HG02970 (cell line): Measurements from ENCODE around the gene DNAH14.

Experiments used
- ATAC-seq: cut with Tn5 transposase; IDR thresholded peaks from one replicate; pipeline ENCODE4 v1.9.1; 2021; ENCODE audit warnings: mild to moderate bottlenecking, moderate library complexity, moderate number of reproducible peaks; ENCODE audit not compliant: unreplicated experiment, low FRiP score

Gene DNAH14

GRCh38 chr1:225422795-225423517 is 493.5 kb downstream of the DNAH14 start:
- no peak for ATAC-seq

- ATAC-seq: no peak
Observed at GRCh38 chr1:225423518-225423855, 494.0 kb downstream of the DNAH14 start.

- no peak for ATAC-seq
Observed at GRCh38 chr1:225424562-225425200, 495.2 kb downstream of the DNAH14 start.

- ATAC-seq: no peak
Observed at GRCh38 chr1:225425201-225425786, 495.8 kb downstream of the DNAH14 start.

- no peak for ATAC-seq
Observed at GRCh38 chr1:225426395-225427234, 497.1 kb downstream of the DNAH14 start.

GRCh38 chr1:225427235-225428067 is 498.0 kb downstream of the DNAH14 start, which contains the start of gene LBR:
TSS of gene LBR (minus strand) at chr1:225428038. CDS start at chr1:225424075, 3,963 bp downstream.
- peak; percentile 47 for ATAC-seq

DNA sequence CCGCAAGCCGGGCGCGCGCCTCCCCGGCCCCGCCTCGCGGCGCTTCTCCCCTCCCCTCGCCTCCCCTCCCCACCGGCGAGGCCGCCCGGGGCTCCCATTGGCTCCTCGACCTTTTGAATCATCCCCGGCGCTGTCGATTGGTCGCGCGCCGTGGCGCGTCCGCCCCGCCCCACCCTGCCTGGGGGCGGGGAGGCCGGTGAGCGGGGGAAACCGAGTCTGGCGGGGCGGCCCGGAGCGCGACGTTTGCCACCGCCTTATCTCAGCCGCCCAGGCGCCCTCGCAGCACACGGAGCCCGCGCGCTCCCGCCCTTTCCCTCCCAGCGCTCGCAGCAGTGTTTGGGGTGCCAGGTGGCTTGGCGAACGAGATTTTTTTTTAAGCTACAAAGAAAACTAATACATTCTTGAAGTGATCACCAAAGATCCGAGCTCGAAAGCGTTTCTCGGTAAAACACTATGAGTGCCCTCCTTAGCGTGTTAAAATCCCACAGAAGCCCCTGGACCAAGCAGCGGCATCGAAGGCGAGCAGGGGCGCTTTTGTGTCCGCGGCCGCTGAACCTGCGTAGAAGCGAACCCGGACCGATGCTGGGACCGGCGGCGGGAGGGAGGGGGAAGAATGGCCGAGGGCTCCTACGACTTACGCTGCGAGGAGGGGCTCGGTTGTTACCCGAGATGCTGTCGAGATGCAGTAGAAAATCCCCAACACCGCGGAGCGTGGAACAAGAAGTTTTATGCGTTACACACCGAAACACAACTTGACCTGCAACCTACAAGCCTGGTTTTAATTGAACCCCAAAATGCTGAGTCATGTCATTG is 498.8 kb downstream of the DNAH14 start:
- ATAC-seq: peak; percentile 93

- ATAC-seq: peak; percentile 2
Observed at GRCh38 chr1:225428881-225429455, 499.5 kb downstream of the DNAH14 start.

- ATAC-seq: no peak
Observed at GRCh38 chr1:225430301-225430700, 500.8 kb downstream of the DNAH14 start.

DNA sequence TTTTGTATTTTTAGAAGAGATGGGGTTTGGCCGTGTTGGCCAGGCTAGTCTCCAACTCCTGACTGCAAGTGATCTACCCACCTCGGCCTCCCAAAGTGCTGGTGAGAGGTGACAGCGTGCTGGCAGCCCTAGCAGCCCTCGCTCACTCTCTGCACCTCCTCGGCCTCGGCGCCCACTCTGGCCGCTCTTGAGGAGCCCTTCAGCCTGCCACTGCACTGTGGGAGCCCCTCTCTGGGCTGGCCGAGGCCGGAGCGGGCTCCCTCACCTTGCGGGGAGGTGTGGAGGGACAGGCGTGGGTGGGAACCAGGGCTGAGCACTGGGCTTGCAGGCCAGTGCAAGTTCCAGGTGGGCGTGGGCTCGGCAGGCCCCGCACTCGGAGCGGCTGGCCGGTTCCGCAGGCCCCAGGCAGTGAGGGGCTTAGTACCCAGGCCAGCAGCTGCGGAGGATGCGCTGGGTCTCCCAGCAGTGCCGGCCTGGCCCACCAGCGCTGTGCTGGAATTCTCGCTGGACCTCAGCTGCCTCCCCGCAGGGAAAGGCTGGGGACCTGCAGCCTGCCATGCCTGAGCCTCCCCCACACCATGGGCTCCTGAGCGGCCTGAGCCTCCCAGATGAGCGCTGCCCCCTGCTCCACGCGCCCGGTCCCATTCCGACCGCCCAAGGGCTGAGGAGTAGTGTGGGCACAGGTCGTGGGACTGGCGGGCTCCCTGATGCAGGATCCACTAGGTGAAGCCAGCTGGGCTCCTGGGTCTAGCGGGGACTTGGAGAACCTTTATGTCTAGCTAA is 501.8 kb downstream of the DNAH14 start:
- ATAC-seq: no peak

GRCh38 chr1:225434046-225434445 is 504.6 kb downstream of the DNAH14 start:
- ATAC-seq: no peak

DNA sequence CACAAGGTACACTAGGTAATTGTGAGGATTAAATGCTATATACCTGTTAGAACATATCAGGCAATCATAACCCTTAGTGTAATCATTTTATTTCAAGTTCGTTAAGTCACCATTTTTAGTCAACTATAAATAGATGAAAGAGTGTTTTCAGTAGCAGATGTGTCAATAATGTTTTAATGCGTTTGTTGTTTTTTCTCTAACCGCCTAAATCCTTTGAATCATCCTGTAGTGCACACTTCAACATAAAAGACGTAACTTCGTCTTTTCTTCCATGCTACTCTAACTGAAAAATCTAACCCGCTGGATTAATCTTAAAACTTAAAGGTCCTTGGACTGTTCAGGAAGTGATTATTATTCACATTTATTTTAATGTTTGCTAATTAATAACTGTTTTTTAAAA is 505.6 kb downstream of the DNAH14 start:
- no peak for ATAC-seq

DNA sequence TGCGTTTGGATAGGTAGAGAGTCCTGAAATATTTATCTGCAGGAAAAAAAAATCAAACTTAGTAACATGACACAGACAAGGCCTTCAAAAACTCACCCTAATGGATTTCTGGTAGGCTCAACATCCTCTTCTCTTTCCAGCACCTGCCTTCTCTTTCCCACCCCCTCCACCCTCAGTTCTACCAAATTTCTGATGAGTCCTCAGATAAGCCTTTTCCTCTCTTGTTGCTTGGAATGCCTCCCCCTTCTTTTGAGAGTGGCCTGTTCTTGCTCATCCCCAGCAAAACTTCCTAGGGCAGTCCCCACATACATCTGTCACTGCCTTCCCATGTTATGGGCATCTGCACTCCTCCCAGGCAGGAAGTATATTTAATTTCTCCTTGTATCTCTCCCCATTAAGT is 506.0 kb downstream of the DNAH14 start:
- no peak for ATAC-seq

DNA sequence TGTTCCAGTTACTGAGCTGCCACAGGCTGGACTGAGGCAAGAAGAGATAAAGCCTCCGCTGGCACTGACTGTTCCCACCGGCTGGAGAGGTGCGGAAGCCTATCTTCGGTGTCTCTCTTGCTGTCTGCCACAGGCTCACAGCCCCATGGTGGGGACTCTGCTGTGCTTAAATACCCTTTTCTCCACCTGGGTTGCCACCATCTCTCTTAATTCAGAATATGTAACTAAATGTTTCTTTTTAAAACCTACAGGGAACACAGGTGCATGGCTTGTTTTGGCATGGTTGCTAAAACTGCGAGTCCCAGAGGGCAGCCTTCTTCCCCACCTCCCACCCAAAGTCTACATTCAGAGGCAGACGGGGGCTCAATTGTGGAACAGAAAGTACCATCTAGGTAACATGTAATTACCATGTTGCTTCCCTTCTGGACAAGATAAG is 506.5 kb downstream of the DNAH14 start:
- ATAC-seq: peak; percentile 46

GRCh38 chr1:225437710-225438437 is 508.4 kb downstream of the DNAH14 start:
- ATAC-seq: no peak

- ATAC-seq: no peak
Observed at GRCh38 chr1:225440380-225441221, 511.1 kb downstream of the DNAH14 start.
